Measurements from ENCODE around the gene KLHL25.

- TF ChIP-seq EZH2phosphoT487 (IDR thresholded peaks at IDR 0.05; ENCODE audit: insufficient read depth, low read depth) (no peak), EZH2 (IDR thresholded peaks at IDR 0.05; ENCODE audit: insufficient read depth, poor library complexity, severe bottlenecking) (no peak)
Measured at GRCh38 chr15:85839643-85840042, 44.9 kb upstream of the KLHL25 start.
